HG02759 (cell line): ENCODE results near the gene SRPK1.

Experiments
- ATAC-seq: cut with Tn5 transposase; IDR thresholded peaks from one replicate; pipeline ENCODE4 v1.9.1; 2021; ENCODE audit warnings: mild to moderate bottlenecking, moderate library complexity; ENCODE audit not compliant: unreplicated experiment

The SRPK1 gene

DNA sequence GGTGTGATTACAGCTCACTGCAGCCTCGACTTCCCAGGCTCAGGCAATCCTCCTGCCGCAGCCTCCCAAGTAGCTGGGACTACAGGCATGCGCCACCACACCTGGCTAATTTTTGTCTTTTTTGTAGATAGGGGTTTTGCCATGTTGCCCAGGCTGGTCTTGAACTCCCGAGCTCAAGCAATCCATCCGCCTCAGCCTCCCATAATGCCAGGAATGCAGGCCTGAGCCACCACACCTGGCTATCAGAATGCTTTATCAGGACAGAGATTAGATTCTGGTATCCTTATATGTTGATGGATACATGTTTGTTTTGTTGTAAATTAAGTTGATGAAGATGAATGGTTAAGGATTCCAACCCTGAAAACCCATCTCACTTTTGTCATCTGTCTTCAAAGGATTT, 91.6 kb downstream of the SRPK1 start:
- ATAC-seq = no peak

DNA sequence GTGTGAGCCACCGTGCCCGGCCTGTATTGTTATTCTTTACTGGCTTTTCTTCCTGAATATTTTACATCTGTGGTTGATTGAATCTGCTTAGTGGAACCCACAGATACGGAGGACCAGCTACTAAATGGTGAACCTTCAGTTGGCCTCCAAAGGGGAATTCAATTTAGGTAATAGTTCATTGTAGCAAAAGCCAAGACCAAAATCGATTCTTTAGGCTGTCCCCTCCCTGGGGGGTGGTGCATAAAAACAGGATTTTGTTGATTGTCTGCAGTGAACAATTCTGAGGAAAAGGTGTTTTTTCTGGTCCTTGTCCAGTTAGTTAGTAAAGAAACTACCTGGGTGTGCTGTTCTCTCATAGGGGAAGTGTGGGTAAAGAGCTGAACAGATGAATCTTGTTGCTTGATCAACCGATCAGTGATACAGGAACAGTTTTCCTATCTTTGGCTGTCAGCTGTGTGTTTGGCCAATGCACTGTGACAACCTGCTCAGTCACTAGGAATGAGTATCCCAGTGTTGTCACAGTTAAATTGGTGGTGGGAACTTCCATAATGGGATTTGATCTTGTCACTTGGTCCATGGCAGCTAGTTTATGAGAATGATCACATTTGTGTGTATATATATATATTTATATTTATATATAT, 96.2 kb downstream of the SRPK1 start:
- no peak for ATAC-seq

DNA sequence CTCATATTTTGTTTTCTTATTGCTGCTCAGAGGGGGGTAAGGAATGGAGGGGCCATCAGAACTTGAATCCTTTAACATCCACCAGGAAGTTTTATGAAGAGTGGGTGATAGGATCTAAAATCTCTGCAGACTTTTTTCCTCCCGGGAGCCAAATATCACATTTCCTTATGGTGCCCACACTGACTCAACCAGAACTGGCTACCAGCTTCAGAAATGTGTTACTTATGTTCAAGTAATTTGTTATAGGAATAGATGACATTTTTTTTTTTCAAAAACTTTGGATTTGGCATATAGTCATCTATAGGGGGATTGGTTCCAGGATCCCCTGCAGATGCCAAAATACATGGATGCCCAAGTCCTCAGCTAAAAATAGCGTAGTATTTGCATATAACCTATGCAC, 97.3 kb downstream of the SRPK1 start:
- ATAC-seq = no peak

DNA sequence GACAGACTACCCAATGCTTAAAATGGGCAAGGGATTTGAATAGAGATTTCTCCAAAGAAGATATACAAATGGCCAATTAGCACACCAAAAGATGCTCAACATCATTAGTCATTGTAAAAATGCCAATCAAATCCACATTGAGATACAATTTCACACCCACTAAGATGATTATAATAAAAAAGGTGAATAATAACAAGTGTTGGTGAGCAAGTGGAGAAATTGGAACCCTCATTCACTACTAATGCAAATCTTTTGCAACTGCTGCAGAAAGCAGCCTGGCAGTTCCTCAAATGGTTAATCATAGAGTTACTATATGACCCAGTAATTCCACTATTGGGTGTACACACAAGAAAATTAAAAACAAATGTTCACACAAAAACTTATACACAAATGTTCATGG, 103.4 kb downstream of the SRPK1 start:
- ATAC-seq = no peak

DNA sequence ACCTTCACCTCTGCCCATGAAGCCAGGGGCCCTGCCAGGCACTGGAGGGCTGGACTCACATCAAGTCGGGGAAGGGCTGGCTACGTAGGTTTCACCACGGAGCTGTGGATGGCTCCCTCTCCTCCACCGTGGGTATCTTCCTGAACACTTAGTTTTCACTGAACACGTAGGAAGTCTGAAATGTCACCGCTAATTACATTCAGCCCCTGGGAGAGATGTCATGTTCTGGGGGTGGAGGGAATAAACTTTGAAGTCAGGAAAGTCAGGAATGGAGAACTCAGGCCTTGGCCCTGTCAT, 109.3 kb downstream of the SRPK1 start:
- no peak for ATAC-seq

DNA sequence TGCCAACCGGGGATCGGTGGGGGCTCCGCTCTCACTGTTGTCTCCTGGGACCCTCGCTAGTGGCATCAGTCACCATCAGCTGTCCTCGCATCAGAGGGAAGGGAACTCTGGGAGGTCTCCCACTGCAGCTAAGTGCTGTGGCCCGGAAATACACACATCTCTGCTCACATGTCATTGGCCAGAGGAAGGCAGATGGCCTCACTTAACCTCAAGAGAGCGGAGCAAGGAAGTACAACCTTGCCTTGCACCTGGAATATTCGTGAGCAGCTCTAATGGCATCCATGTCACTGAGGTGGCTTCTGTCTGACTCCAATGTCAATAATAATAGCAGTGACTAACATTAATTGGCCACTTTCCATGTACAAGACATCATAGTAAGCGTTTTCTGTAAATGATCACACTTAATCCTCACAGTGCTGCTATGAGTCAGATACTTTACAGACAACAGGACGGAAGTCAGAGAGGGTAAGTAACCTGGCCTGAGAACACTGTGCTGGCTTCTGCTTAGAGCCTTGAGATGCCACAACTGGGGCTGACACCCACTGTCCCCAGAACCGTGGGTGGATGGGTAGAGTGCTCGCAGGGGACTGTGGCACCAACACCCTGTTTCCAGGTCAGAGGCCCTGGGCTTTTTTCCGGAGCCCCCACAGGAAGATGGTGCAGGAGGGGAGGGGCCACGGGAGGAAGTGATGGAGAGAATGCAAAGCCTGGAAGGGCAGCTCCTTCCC, 109.8 kb downstream of the SRPK1 start:
- ATAC-seq = no peak

DNA sequence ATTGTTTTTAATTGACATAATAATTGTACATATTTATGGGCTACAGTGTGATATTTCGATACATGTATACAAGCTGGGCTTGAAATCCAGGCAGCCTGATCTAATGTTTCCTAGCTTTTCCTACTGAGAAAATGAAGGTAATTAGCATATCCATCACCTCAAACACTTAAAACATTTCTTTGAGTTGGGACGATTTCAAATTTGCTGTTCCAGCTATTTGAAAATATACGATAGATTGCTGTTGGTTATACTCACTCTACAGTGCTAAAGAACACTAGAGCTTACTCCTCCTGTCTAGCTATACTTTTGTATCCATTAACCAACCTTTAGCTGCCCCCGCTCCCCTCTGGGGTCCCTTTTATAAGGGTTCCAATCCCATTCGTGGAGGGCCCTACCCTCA, 111.1 kb downstream of the SRPK1 start:
- ATAC-seq = no peak

DNA sequence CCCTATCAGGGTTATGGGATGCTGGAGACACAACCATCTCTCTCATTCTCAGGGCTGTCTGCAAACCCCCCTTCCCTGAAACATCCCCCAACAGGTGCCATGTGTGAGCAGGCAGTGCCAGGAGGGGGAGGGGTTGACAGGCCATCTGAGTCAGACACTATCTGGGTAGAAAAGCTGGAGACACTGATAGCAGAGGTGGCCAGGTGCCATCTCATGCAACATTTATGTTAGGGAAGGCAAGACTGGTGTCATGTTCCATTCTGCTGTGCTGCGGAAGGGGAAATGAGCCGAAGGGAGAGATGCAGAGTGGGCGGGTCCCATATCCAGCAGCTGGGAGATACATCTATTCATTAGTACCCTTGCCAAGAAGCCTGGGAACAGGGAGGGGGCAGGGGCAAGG, 112.2 kb downstream of the SRPK1 start:
- no peak for ATAC-seq

DNA sequence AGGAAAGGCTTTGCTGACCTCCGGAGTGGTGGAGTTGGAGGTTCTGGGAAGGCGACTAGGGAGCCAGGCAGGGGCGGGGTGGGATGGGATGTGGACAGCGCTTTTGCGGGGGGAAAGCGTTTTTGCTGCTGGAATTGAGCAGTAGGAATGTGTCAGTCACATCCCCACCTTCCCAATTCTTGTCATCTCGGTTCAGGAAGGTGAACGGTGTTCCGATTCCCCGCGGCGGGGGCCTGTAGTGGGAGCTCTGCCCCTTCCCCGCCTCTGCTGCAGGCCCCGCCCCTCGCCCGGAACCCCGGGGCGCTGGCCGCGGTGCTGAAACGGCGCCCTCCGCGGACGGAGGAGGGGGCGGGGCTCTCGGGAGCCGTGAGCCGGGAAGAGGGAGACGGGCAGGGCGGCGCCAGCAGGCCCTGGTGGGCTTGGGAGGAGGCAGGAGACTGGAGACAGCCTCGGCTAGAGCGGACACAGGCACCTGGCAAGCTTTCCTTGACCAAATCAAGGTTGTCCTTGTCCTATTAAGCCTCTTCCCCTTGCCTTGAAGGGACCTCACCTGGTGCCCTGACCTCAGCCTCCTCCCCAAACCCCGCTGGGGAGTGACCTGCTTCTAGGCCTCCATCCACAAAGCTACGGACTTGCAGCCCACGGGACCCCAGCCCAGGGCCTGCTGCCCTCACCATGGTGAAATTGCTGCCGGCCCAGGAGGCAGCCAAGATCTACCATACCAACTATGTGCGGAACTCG, 115.7 kb downstream of the SRPK1 start, which contains the start of gene LHFPL5:
LHFPL5 (plus strand) TSS at position 357 of the 741 bp plus-strand sequence; CDS start at position 676, 319 bp downstream.
- ATAC-seq = no peak

DNA sequence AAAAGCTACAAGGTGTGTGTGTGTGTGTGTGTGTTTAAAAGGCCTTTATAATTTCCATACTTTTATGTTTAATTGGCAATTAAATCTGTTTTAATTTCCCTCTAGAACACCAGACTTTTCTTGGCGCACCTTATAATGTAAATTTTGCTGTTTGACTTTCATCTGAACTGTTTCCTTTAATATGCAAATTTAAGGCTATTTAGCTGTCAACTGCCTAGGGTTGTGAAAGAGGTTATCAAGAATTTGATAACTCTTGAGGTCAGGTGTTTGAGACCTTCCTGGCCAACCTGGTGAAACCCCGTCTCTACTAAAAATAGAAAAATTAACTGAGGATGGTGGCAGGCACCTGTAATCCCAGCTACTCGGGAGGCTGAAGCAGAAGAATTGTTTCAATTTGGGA, 119.8 kb downstream of the SRPK1 start:
- no peak for ATAC-seq

DNA sequence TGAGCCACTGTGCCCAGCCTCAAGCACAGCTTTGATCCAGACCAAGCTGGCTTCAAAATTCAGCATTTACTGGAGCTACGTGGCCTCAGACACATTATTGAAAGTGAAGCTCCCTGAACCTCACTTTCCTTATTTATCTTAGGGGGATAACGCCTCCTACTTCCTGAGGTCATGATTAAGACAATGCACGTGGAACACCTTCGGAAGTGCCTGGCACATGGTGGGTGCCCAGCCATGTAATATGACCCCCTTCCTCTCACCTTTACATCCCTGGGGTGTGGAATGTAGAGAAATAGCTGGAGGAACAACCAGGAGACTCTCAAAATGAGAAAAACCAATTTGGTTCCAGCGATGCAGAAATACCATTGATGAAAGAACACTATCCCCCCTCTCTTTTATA, 122.2 kb downstream of the SRPK1 start:
- no peak for ATAC-seq

DNA sequence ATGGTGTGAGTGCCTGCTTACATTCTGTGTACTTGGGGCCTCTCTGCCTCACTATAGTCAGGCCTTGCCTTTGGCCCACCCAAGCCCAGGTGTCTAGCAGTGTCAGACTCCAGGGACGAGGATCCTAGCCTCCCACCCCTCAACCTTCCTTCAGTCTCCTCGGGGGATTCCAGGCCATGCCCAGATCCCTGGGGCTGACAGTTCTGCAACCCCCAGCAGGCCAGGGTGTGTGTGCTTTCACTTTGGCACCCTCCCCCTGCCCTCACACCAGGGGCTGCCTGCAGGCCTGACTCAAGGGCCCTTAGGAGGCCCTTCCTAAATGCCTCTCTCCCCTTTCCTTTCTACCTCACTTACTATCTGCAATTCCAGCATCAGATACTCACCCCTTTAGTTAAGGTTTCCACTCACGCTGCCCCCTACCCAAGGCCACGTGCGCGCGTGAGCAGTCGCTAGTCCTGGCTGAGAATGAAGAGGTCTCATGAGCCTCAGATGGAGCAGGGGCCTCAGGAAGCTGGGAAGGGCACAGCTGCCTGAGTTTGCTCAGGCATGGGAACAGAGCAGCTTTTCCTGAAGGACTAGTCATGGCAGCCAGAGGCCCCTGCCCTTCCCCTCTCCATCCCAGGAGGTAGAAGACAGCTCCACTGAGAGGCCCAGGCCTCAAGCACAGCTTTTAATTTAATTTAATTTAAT, 122.9 kb downstream of the SRPK1 start:
- no peak for ATAC-seq

DNA sequence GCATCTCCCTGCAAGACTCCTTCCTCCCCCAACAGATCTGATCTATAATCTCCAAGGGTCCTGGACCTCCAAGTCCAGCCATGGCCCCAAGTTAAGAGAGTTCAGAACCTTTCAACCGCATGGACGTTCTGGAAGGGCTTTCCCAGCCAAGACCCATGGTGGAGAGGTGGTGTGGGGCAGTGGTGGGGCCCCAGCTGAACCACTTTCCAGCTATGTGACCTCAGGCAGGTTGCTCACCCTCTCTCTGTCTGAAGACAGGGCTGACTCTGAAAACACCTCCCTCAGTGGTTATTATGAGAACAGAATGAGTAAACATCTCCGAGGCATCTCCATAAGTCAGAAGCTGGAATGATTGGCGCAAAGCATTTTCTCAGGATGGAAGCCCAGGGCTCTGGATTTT, 124.7 kb downstream of the SRPK1 start:
- ATAC-seq = no peak

DNA sequence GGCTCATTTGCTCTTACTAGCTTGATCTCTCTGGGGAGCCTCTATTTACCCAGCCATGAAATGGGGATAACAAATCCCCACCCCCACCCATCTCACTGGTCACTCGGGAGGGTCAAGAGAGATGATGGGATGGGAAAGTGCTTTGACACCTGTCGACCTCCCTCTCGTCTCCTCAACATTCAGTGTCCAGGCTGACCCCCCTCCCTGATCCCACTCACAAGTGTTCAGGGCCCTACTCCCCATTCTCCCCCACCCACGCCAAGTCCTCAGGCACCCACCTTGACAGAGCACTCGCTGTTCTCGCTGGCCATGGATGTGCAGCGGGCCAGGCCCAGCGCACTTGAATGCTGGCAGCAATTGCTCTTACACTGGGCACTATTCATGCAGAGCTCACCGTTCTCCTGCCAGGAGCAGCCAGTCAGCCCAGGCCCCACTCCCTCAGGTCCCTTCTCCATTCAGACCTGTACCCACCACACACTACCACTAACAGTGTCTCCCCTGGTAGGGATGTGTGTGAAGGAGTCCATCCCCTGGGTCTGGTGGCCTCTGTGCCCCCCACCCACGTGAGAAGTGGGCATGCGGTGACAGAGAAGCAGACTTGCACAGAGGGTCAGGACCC, 125.3 kb downstream of the SRPK1 start:
- ATAC-seq = no peak

DNA sequence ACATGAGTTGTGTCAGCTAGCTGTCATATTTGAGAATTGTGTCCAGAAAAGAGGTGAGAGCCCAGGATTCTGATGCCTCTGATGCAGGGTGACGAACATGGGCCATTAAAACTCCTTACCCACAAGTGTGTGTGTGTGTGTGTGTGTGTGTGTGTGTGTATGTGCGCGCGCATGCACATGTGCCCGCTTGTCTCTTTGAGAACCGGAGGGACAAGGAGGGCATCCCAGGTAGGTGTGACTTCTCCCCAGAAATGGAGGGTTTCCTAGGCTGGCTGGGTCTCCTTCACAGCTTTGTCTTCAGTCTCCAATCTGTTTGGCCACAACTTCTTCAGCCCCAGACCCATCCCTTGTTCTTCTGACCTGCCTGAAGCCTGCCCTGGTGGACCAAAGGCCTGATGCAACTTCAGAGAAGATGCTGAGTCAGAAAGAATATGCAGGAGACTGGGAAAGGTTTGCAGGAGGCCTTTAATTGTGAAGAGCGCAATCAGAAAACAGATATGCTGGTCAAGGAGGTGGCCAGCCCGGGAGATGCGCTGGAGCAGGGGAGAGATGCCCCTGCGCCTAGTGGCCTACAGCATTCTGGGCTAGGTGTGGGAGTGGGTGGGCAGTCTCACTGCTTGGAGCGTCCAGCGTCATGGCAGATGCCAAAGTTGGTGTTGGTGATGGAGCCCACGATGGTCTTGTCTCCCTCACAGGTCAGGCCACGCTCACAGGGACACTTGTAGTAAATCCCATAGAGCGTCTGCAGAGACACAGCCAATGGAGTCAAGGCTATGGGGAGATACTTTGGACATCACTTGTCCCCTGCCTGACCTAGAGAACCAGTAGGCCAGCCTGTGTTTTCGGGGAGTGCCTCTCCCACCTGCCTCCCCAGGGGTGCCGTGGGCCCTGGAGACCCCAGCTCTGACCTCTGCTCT, 126.1 kb downstream of the SRPK1 start:
- ATAC-seq = no peak

DNA sequence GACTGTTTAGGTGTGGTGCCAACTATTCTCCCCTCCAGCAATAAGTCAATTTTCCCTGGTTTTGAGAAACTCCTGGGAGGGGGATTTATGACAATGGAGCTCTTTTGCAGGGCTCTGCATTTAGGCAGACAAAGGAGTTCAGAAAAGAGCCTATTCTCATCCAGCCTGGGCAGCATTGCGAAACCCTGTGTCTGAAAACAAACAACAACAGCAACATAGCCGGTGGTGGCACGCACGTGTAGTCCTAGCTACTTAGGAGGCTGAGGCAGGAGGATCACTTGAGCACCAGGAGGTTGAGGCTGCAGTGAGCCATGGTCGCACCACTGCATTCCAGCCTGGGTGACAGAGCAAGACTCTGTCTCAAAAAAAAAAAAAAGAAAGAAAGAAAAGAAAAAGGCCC, 130.2 kb downstream of the SRPK1 start:
- ATAC-seq = no peak

DNA sequence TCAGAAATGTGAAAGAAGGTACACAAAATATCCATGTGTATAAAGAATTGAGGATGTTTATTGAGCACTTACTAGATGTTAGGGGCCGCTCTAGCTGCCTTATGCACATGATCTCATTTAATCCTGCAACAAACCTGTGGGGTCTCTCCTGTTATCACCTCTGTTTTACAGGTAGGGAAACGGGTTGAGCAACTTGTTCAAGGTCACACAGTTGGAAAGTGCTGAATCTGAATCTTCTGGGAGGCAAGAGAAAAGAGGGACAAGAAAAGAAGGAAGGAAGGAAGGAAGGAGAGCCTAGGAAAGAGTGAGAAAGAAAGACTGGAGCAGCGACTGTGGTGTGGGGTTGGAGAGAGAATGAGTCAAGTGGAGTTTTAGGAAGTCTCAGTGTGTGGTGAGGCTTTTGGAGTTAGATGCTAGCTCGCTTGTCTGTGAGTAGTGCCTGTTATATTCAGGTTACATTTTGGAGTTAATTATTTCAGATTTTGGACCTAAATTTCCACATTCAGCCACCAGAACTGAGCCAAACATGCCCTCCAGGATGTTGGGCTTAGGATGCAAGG, 132.4 kb downstream of the SRPK1 start:
- ATAC-seq = no peak

DNA sequence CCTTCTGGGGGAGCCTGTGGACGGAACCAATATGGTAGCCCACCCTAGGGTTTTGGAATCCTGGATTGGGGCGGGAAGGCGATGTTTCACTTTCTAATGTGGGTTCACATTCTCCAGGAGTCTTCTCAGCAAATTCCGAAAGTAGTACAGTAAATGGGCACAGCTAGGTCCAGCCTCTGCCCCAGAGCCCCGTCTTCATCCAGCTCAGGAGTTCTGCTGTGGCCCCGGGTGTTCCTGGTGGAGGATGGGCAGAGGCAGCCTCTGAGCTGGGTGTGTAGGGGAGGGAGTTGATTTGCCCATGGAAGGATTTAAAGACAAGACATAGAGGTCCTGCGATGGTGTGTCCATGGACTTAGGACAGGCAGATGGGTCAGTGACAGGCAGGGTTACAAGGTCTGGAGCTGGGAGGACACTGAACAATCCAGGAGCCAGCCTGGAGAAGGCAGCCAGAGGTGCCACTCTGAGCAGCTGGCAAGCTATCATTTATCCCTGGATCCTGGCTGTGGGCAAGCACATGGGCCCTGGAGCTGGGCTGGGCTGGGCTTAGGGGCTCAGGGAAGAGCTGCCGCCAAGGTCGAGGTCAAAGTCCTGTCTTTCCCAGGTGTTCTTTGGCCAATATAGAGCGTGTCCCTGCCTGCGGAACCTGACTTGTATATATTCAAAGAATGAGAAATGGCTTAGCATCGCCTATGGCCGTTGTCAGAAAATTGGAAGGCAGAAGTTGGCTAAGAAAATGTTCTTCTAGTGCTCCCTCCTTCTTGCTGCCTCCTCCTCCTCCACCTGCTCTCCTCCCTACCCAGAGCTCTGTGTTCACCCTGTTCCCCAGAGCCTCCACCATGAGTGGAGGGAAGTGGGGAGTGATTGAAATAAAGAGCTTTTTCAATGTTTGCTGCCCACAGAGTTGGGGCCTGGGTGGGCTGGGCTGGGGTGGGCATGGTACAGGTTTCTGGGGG, 133.4 kb downstream of the SRPK1 start:
- no peak for ATAC-seq

DNA sequence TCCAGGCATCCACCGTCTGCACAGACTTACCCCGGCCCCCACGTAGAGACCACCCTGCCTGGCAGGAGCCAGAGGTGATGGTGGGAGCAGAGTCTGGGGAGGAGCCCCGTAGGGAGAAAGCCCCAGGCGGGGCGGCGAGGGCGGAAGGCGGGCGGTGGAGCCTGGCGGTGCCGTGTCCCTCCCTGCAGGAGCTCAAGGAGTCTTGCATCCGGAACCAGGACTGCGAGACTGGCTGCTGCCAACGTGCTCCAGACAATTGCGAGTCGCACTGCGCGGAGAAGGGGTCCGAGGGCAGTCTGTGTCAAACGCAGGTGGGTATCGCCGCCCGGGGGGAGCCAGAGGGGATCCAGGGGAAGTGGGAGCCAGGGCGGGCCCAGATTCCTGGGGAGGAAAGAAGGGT, 134.1 kb downstream of the SRPK1 start:
- no peak for ATAC-seq
